HG02623 (cell line): ENCODE measurements around the gene ZSCAN5A.
"Not testable (repeated sequence)": the region's sequence is repeated elsewhere in the genome, so short reads cannot be mapped to it uniquely, and the experiment has no call there.

Source experiments
- ATAC-seq: cut with Tn5 transposase; IDR thresholded peaks from one replicate; pipeline ENCODE4 v1.9.1; 2021; ENCODE audit warnings: moderate library complexity; ENCODE audit not compliant: unreplicated experiment

The ZSCAN5A gene

DNA sequence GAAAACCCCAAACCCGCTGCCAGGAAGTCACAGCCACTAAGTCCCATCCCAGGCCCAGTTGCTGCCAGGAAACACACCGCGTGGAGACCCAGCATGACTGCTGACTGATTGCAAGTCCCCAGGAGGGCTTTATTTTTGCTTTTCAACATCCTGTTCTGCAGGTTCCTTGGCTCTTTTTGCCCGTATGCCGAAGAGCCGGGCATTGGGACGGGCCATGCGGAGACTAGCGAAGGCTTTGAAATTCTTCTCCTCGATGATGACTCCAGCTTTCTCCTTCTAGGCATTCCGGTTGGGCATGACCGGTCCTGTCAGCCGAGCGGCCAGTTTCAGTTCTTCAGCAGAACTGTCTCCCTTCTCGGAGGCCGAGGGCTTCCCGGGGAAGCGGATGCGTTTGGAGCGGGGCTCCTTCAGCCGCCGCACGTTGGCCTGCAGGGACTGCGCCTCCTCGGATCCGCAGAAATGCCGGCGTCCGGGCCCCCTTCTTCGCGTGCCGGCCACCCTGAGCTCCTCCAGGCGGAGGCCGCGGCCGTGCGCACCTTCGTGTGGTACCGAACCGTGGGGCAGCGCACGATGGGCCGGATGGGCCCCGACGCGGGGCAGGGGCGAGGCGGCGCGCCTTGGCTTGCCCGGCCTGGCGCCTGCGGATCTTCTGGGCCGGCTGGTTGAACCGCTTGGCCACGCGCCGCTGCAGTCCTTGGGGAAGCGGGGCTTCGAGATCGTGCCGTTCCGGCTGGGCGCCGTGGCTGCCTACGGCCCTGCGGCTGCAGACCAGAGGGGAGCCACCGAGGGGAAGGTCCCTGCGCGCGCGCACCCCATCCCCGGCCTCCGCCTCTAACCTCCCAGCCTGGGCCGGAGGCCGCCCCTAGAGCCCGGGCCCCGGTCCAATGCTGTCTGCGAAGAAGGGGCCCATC, 97.3 kb downstream of the ZSCAN5A start:
- no peak for ATAC-seq

DNA sequence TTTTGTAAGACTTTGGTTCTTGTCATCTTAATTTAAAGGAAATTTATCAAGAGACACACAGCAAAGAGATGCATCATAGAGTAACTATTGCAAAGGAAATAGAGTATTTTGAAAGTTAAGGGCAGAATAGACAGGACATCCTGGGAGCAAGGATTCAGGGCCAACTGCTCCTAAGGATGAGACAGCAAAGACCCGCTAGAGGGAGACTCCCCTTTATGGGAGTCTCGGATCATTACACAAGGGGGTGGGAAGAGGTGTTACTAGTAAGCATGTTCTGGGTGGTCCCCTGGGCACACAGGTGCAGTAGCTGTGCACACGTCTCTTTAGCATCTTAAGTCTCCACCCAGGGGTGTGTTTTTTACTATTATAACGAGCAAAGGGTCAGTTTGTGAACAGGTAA, 102.9 kb downstream of the ZSCAN5A start:
- ATAC-seq, result no peak

- ATAC-seq, result not testable (repeated sequence)
These were observed 104.6 kb downstream of the ZSCAN5A start for GRCh38 chr19:56210036-56210435.

GRCh38 chr19:56209091-56209490, 105.5 kb downstream of the ZSCAN5A start:
- ATAC-seq, result no peak

- not testable (repeated sequence) for ATAC-seq
These were observed 107.1 kb downstream of the ZSCAN5A start for GRCh38 chr19:56207581-56207980.

- ATAC-seq, result no peak
These were observed 112.7 kb downstream of the ZSCAN5A start, which contains the start of gene ZSCAN5C for GRCh38 chr19:56201973-56202372. TSS of gene ZSCAN5C (plus strand) at chr19:56202273. CDS start at chr19:56205914, 3,641 bp downstream.

DNA sequence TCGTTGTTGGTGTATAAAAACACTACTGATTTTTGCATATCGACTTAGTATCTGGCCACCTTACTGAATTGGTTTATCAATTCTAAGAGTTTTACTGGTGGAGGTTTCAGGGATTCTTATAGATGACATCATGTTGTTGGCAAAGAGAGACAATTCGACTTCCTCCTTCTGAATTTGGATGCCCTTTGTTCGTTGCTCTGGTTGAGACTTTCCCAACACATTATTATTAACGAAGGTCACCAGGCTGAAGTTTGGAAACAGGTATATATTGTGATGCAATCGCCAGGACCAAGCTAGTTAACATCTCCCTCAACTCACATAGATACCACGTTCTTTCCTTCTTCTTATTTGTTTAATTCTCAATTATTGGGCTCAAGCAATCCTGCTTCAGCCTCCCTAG, 115.0 kb downstream of the ZSCAN5A start:
- ATAC-seq, result no peak

GRCh38 chr19:56197646-56198045, 117.0 kb downstream of the ZSCAN5A start, which contains the start of gene ZSCAN5B:
TSS of gene ZSCAN5B (minus strand) at chr19:56197783. CDS start at chr19:56193052, 4,731 bp downstream.
- not testable (repeated sequence) for ATAC-seq

DNA sequence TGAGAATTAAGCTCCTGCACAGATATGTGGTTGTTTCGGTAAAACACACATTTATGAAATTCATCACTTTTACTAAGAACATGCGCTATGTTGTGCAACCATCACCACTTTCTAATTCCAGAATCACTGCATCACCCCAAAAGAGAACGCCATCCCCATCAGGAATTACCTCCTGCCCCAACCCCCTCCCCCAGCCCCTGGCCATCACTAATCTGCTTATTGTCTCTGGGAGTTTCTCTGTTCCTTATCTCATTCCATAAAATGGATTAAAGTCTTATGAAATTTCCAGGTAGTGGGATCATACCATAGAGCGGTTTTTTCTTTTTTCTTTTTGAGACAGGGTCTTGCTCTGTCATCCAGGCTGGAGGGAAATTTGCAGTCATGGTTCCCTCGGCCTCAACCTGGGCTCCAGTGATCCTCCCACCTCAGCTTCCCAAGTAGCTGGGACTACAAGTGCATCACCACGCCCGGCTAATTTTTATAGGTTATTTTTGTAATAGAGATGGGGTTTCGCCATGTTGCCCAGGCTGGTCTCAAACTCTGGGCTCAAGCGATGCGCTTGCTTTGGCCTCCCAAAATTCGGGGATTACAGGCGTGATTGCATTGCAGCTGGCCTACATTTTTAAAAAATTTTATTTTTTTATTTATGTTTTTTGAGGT, 120.5 kb downstream of the ZSCAN5A start:
- no peak for ATAC-seq

DNA sequence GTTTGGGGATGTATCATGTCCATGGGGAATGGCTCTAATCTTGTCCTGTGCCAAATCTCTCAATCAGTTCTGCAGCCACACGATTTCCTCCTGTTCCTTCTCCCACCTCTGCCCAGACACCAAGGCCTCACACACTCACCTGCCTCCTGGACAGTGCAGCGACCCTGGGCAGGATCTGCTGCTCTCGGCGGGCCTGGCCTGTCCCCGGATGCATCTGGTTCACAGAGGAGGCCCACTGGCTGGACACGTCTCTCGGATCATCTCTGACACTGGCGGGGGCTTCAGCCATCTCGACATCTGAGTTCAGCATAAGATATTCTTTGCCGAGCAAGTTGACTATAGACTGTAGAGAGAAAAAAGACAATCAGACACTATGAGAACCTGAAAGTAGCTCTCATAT, 122.9 kb downstream of the ZSCAN5A start:
- ATAC-seq, result no peak

GRCh38 chr19:56191115-56191514, 123.5 kb downstream of the ZSCAN5A start:
- no peak for ATAC-seq

- no peak for ATAC-seq
These were observed 124.9 kb downstream of the ZSCAN5A start for GRCh38 chr19:56189785-56190184.

GRCh38 chr19:56177564-56178243, 136.9 kb downstream of the ZSCAN5A start:
- no peak for ATAC-seq

GRCh38 chr19:56176881-56177280, 137.8 kb downstream of the ZSCAN5A start:
- no peak for ATAC-seq

DNA sequence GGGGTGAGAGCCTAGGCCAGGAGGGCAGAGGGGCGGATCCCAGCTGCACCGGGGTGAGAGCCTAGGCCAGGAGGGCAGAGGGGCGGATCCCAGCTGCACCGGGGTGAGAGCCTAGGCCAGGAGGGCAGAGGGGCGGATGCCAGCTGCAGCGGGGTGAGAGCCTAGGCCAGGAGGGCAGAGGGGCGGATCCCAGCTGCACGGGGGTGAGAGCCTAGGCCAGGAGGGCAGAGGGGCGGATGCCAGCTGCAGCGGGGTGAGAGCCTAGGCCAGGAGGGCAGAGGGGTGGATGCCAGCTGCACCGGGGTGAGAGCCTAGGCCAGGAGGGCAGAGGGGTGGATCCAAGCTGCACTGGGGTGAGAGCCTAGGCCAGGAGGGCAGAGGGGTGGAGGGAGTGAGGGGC, 138.3 kb downstream of the ZSCAN5A start:
- not testable (repeated sequence) for ATAC-seq

DNA sequence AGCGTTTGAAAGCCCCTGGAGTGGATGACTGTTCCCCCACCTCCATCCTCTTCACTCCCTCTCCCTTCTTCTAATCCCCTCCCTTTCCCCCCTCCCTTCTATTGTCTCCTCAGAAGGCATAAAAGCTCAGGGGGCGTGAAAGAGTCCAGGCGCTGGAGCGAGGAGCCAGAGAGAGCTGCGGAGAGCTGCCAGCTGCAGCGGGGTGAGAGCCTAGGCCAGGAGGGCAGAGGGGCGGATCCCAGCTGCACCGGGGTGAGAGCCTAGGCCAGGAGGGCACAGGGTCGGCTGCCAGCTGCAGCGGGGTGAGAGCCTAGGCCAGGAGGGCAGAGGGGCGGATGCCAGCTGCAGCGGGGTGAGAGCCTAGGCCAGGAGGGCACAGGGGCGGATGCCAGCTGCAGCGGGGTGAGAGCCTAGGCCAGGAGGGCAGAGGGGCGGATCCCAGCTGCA, 138.8 kb downstream of the ZSCAN5A start, which contains the start of gene GALP:
Gene GALP (plus strand): TSS at position 148 of the 447 bp plus-strand sequence. CDS start 1,101 bp downstream, outside the sequence.
- not testable (repeated sequence) for ATAC-seq

- ATAC-seq, result no peak
These were observed 140.1 kb downstream of the ZSCAN5A start for GRCh38 chr19:56174550-56174949.

- no peak for ATAC-seq
These were observed 140.6 kb downstream of the ZSCAN5A start for GRCh38 chr19:56174086-56174485.
